Measurements from ENCODE around the gene STK32B. TPM values are rescaled to one million over a fixed set of nuclear protein-coding genes. Genes with fewer than 3 reads are reported as not detected.
A peak's percentile ranks its signal among the peaks of the same experiment; 100 is the strongest.

Gene STK32B
- total and polyA plus RNA-seq, 8 donors = 0.90 to 5.1 (median 3.3) TPM

GRCh38 chr4:5206016-5206790 lies 154.9 kb downstream of the STK32B start:
- Histone ChIP-seq H3K9me3 (no peaks in the 10 kb centered on the region), H3K27ac (no peak overlapping the region), H3K27me3 (no peaks in the 10 kb centered on the region), H3K36me3 (no peaks in the 10 kb centered on the region), H3K4me3 (no peak overlapping the region), H3K4me1 (no peaks in the 10 kb centered on the region)
- intact Hi-C loops (cut with DNase I) = no loop called here
- ATAC-seq = peak; percentile 36
- TF ChIP-seq CTCF (IDR thresholded peaks at IDR 0.05) = no peak
- no peak for DNase-seq

GRCh38 chr4:5209862-5210261 lies 158.6 kb downstream of the STK32B start:
- intact Hi-C loops (cut with DNase I) = no loop called here
- no peak overlapping the region for H3K4me3 ChIP-seq

GRCh38 chr4:5211282-5211839 lies 160.1 kb downstream of the STK32B start:
- no peak for TF ChIP-seq CTCF (IDR thresholded peaks at IDR 0.05)
- H3K9me3 ChIP-seq = no peaks in the 10 kb centered on the region
- H3K36me3 ChIP-seq = no peaks in the 10 kb centered on the region
- no peak overlapping the region for H3K27ac ChIP-seq
- intact Hi-C loops (cut with DNase I) = no loop called here
- ATAC-seq = no peak
- DNase-seq = no peak
- H3K4me3 ChIP-seq = no peak overlapping the region
- no peaks in the 10 kb centered on the region for H3K4me1 ChIP-seq
- no peaks in the 10 kb centered on the region for H3K27me3 ChIP-seq

More at GRCh38 chr4:5209862-5210261, 158.6 kb downstream of the STK32B start:
- H3K27ac ChIP-seq = no peak overlapping the region
- no peaks in the 10 kb centered on the region for H3K4me1 ChIP-seq
- ATAC-seq = no peak
- TF ChIP-seq CTCF (IDR thresholded peaks at IDR 0.05) = no peak
- H3K27me3 ChIP-seq = no peaks in the 10 kb centered on the region
- no peaks in the 10 kb centered on the region for H3K9me3 ChIP-seq
- DNase-seq = no peak
- no peaks in the 10 kb centered on the region for H3K36me3 ChIP-seq

- H3K27me3 ChIP-seq = no peaks in the 10 kb centered on the region
- intact Hi-C loops (cut with DNase I) = no loop called here
- H3K9me3 ChIP-seq = no peaks in the 10 kb centered on the region
- ATAC-seq (no peak), DNase-seq (no peak)
- H3K36me3 ChIP-seq = no peaks in the 10 kb centered on the region
- TF ChIP-seq CTCF (IDR thresholded peaks at IDR 0.05) = no peak
- H3K27ac ChIP-seq = no peak overlapping the region
- H3K4me3 ChIP-seq = no peak overlapping the region
- H3K4me1 ChIP-seq = no peaks in the 10 kb centered on the region
These were observed 161.2 kb downstream of the STK32B start for GRCh38 chr4:5212255-5213013.

- no peaks in the 10 kb centered on the region for H3K36me3 ChIP-seq
- no peaks in the 10 kb centered on the region for H3K4me1 ChIP-seq
- DNase-seq (no peak), ATAC-seq (no peak)
- no peaks in the 10 kb centered on the region for H3K9me3 ChIP-seq
- H3K27me3 ChIP-seq = no peaks in the 10 kb centered on the region
- H3K27ac ChIP-seq = no peak overlapping the region
- H3K4me3 ChIP-seq = no peak overlapping the region
- TF ChIP-seq CTCF (IDR thresholded peaks at IDR 0.05) = no peak
- intact Hi-C loops (cut with DNase I) = no loop called here
These were observed 161.9 kb downstream of the STK32B start for GRCh38 chr4:5213087-5213595.

Data from left lung (tissue), 10 donors.